ENCODE measurements around the gene ALX3.

DNA sequence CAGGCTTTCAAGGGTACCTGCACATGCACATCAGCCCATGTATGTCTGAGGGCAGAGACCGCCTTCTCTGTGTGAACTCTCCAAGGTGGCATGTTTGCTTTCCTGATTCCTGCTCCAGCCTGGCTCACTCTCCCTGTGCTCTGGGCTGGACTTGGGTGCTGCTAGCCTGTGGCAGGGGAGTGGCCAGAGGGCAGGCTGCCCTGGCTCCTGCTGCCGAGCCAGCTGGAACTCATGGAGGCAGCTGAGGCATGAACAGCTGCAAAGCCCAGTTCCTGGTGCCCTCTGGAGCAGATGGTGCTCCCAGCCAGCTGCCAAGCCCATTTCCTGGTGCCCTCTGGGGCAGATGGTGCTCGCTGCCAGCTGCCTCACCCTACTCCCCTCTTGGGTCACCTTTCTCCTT is 49.4 kb upstream of the ALX3 start:
- no peak for TF ChIP-seq POLR2A (IDR thresholded peaks at IDR 0.05)
- TF ChIP-seq, protein P1, sequence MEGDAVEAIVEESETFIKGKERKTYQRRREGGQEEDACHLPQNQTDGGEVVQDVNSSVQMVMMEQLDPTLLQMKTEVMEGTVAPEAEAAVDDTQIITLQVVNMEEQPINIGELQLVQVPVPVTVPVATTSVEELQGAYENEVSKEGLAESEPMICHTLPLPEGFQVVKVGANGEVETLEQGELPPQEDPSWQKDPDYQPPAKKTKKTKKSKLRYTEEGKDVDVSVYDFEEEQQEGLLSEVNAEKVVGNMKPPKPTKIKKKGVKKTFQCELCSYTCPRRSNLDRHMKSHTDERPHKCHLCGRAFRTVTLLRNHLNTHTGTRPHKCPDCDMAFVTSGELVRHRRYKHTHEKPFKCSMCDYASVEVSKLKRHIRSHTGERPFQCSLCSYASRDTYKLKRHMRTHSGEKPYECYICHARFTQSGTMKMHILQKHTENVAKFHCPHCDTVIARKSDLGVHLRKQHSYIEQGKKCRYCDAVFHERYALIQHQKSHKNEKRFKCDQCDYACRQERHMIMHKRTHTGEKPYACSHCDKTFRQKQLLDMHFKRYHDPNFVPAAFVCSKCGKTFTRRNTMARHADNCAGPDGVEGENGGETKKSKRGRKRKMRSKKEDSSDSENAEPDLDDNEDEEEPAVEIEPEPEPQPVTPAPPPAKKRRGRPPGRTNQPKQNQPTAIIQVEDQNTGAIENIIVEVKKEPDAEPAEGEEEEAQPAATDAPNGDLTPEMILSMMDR (IDR thresholded peaks at IDR 0.05), result no peak

Data from right lobe of liver (tissue), 4 donors.